H1 (cell line): ENCODE results near the gene SLC10A6. TPM values are rescaled to one million over a fixed set of nuclear protein-coding genes. Genes with fewer than 3 reads are reported as not detected.

Experiments
- POLR2AphosphoS5 ChIP-seq: IDR thresholded peaks from 2 replicates; pipeline ENCODE4 v1.6.1; 2011; ENCODE audit warnings: low read depth, low read length
- SAP30 ChIP-seq: fragments of 300-600 bp; sonication (generic); IDR thresholded peaks from 2 replicates; pipeline ENCODE4 v1.7.1; 2012; ENCODE audit warnings: low read length, moderate library complexity, mild to moderate bottlenecking, inconsistent platforms; ENCODE audit not compliant: insufficient read depth, insufficient replicate concordance
- SRF ChIP-seq: IDR thresholded peaks from 2 replicates; pipeline ENCODE4 v1.6.1; 2011; ENCODE audit warnings: mild to moderate bottlenecking, low read depth, low read length, moderate library complexity
- YY1 ChIP-seq: IDR thresholded peaks from 2 replicates; pipeline ENCODE4 v1.6.1; 2011; ENCODE audit warnings: low read depth, mild to moderate bottlenecking, low read length
- polyA plus RNA-seq, 7 experiments: library from polyadenylated mRNA; depleted of rRNA in 3 of 7; stranded (reverse) in 5 of 7; unstranded in 2 of 7; fragments of >200 nt in 5 of 7; fragments of 200-250 nt in 2 of 7; gene quantifications; 1 replicate in 5 of 7; 2 replicates in 1 of 7; 4 replicates in 1 of 7; pipeline versions ENCODE4 v1.2.1 to v1.2.3, GENCODE V29; 2011 to 2013; ENCODE audit warnings: missing spikeins in 2 of 7, mixed read lengths in 2 of 7
- total RNA-seq: library from RNA; stranded (reverse); fragmentation: NEBNext Ultra II Directional; extraction: Animal tissue kit (Norgen Biotek cat#: 25700); gene quantifications from 2 replicates; pipeline ENCODE4 v1.2.1, GENCODE V29; 2021
- TF ChIP-seq, protein P1 (sequence below), 3 experiments: IDR thresholded peaks; 1 replicate in 2 of 3; 2 replicates in 1 of 3; pipeline versions ENCODE4 v1.5.1 to v1.6.1; 2011; ENCODE audit warnings: low read length in 3 of 3, mild to moderate bottlenecking in 3 of 3, inconsistent platforms in 2 of 3, low read depth in 1 of 3, moderate library complexity in 1 of 3; ENCODE audit not compliant: insufficient read depth in 1 of 3; ENCODE audit errors: control extremely low read depth in 1 of 3
- TF ChIP-seq, protein P2 (sequence below): IDR thresholded peaks from 2 replicates; pipeline ENCODE4 v1.6.1; 2011; ENCODE audit warnings: low read length, improper control_type of control experiment

The SLC10A6 gene
- total and polyA plus RNA-seq, 2 of the 8 experiments (the other 6 are each of a cell fraction or from before 2014, with no cell fraction given), result not detected

DNA sequence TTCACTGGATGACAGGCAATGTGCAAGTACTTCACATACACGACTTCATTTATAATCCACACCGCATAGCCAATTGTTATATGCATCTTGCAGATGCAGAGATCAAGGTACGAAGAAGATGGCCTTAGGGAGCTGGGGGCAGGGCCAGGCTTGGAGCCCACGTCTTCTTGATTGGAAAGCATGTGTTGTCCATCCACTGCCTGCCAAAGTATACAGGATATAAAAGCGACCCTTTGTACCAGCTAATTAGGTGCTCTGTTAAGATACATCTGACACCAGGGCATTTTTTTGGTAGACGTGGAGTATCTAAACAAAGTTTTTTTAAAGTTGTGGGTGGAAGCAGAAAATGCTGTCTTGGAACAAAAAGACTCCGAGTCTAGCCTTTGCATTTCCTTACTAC, 41.6 kb upstream of the SLC10A6 start (continued):
- TF ChIP-seq, protein P1, sequence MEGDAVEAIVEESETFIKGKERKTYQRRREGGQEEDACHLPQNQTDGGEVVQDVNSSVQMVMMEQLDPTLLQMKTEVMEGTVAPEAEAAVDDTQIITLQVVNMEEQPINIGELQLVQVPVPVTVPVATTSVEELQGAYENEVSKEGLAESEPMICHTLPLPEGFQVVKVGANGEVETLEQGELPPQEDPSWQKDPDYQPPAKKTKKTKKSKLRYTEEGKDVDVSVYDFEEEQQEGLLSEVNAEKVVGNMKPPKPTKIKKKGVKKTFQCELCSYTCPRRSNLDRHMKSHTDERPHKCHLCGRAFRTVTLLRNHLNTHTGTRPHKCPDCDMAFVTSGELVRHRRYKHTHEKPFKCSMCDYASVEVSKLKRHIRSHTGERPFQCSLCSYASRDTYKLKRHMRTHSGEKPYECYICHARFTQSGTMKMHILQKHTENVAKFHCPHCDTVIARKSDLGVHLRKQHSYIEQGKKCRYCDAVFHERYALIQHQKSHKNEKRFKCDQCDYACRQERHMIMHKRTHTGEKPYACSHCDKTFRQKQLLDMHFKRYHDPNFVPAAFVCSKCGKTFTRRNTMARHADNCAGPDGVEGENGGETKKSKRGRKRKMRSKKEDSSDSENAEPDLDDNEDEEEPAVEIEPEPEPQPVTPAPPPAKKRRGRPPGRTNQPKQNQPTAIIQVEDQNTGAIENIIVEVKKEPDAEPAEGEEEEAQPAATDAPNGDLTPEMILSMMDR (IDR thresholded peaks at IDR 0.05; ENCODE audit: control extremely low read depth in 1 of 3, insufficient read depth in 1 of 3, low read depth in 1 of 3, low read length in 3 of 3), result no peak
- TF ChIP-seq SRF, result no peak
- TF ChIP-seq, protein P2, sequence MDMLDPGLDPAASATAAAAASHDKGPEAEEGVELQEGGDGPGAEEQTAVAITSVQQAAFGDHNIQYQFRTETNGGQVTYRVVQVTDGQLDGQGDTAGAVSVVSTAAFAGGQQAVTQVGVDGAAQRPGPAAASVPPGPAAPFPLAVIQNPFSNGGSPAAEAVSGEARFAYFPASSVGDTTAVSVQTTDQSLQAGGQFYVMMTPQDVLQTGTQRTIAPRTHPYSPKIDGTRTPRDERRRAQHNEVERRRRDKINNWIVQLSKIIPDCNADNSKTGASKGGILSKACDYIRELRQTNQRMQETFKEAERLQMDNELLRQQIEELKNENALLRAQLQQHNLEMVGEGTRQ, result no peak
- TF ChIP-seq YY1, result no peak
- no peak for TF ChIP-seq POLR2AphosphoS5
- TF ChIP-seq SAP30, result no peak
